ENCODE data around the gene PHKA1.
"Not testable (repeated sequence)": the region's sequence is repeated elsewhere in the genome, so short reads cannot be mapped to it uniquely, and the experiment has no call there.

PHKA1 gene

DNA sequence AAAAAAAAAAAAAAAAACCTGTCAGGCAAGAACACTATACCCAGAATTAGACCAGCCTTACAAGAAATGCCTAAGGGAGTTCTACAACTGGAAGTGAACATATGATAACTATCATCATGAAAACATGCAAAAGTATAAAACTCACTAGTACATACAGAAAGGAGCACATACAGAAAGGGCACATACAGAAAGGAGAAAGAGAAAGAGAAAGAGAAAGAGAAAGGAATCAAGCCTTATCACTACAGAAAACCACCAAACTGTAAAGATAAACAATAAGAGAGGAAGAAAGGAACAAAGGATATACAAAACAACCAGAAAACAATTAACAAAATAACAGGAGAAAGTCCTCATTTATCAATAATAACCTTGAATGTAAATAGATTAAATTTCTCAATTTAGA lies 50.4 kb downstream of the PHKA1 start:
- no peak for DNase-seq

DNA sequence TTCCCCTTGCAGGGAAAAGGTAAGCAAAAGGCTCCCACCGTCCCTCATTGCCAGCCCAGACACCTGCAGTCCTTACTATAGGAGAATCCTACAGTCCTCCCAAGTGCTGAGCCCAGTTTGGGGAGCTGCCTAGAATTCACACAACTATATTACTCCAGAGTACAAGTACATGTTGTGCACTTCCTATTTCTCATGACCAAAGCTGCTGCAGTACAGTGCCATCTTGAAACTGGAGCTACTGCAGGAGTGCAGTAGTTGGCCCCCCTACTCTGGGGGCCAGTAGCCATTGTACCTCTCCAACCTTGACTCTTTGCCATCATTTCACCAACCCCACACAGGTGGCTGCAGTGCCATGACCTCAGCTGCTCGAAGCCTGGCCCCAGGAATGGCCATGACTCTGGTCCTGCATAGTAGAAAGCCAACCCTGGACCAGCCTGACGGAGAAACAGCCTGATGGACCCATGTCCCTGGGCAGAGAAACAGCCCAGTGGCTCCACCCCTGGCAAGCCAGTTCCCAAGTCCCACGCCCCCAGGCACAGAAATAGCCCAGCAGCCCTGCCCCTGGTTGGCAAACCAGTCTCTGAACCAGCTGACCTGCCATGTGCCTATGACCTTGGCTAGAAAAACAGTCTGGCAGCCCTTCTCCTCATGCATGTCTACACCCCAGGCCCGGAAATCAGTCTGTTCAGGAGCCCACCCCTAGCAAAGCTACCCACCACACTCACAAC lies 51.9 kb downstream of the PHKA1 start:
- DNase-seq: no peak

DNA sequence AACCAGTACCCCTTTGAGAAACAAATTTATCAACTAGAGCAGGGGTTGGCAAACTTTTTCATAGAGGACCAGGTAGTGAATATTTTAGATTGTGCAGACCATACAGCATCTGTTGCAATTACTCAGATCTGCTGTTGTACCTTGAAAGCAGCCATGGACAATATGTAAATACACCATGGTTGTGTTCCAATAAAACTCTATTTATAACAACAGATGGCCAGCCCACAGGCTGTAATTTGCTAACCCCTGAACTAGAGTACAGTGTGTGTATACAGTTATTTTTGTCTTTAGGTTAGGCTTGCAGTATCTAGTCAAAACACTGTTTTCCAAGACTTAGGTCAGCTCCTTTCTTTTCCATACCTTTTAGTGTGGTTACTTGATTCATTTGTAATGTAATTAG lies 54.4 kb downstream of the PHKA1 start:
- DNase-seq: no peak

DNA sequence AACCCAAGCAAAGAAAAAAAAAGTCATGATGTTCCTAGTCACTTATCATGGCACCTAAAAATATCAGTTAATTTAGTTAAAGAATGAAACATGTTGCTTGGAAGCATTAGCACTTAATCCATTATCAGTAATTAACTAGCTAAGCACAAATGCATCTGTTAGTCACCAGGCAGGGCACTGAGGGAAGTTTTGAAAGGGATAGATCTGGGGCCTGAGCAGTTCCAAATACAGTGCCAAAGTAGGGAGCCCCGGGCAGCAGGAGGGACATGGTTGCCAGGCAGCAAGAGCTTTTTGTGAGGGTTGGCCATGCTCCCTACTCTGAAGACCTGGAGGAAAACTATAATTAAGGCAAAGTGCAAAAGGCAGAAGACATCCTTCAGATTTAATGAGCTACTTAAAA lies 62.0 kb downstream of the PHKA1 start:
- DNase-seq: no peak

DNA sequence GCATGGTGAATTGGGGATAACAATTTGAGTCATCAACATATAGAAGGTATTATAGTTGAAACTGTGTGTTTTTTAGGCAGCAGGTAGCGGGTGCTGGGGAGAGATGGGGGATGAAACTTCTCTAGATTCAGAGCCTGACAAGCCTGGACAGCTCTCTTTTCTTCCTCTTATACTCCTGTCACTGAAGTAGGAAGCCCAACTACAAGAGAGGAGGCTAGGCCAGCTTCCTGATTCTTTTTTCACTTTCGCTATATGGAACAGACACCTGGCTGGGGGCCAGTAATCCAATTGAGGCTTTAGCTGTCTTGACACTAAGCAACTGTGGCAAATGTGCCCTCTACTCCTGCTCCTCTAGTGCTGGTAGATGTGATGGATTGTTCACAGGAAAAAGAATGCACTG lies 69.2 kb downstream of the PHKA1 start:
- no peak for DNase-seq

DNA sequence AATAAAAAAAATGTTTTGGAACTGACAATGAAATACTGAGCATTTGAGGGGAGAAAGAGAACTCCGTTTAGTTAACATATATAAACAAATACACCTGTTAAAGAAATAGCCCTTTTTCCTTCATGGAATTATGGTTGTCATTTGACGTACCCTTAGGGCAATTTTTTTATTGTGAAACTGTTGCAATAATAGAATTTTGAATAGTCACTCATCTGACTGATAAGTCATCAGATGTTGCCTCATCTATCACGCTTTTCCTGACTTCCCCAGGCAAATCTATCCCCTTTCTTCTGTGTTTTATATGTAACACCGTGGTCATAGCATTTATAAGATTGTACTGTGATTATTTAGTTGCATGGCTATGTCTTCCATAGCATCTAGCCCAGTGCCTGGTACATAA lies 72.5 kb downstream of the PHKA1 start:
- no peak for DNase-seq

DNA sequence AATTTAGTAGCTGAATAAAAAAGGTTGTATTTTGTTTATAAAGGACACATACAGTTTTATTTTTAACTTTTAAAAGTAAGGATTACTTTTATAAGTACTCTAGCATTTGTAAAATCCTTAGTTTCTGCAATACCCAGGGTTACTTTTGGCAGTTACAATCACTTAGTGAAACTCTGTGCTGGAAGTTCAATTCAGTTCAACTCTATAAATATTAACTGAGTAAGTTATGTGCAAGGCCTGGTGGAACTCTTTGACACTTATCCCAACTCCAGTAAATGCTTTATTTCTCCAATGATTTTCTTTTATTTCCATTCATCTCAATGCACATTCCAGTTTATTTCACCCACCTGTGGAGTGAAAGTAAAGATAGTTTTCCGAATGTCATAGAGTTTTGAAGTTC lies 78.2 kb downstream of the PHKA1 start:
- DNase-seq: no peak

DNA sequence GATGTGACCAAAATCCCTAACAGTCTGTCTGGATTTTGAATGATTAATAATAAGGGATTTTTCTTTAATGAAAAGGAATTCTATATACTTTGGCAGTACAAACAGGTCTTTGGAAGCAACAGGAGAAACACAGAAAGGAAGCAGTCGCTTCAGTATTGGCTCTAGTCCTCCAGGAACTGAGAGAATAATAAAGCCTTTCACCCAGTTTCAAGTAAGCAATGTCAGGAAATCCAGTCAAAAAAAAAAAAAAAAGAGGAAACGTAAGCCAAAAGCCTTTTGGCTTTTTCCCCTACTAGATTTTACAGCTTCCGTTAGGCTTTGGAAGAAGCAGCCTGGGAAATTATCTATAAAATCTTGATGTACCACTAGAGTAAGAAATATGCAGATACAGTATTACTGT lies 79.8 kb downstream of the PHKA1 start:
- DNase-seq: no peak

DNA sequence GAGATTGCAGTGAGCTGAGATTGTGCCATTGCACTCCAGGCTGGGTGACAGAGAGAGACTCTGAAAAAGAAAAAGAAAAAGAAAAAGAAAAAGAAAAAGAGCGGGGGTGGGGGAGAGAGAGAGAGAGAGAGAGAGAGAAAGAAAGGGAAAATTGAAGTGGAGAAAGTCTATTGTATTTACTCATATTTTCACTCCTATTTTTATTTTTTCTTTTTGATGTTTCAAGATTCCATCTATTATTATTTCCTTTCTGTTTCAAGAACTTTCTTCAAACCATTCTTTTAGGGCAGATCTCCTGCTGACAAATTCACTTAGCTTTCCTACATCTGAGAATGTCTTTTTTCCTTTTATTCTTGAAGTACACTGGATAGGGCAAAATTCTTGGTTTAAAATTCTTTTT lies 83.9 kb downstream of the PHKA1 start:
- no peak for DNase-seq

DNA sequence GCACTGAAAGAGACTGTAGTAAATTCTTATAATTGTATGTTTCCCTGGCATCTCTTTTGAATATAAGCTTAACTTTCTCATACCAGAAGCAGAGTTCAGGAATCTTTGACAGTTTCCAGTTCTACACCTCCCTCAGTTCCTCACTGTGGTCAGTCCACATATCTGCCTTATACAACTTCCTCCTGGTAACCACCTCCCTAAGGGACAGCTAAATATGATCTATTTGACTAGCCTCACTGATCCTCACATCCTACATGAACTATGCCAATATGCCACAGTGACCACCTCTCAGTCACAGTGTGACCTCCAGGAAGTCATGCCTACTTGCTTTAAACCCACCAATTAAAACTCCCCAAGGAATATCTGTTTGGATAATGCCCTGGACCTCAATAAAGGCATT lies 89.9 kb downstream of the PHKA1 start:
- DNase-seq: no peak

DNA sequence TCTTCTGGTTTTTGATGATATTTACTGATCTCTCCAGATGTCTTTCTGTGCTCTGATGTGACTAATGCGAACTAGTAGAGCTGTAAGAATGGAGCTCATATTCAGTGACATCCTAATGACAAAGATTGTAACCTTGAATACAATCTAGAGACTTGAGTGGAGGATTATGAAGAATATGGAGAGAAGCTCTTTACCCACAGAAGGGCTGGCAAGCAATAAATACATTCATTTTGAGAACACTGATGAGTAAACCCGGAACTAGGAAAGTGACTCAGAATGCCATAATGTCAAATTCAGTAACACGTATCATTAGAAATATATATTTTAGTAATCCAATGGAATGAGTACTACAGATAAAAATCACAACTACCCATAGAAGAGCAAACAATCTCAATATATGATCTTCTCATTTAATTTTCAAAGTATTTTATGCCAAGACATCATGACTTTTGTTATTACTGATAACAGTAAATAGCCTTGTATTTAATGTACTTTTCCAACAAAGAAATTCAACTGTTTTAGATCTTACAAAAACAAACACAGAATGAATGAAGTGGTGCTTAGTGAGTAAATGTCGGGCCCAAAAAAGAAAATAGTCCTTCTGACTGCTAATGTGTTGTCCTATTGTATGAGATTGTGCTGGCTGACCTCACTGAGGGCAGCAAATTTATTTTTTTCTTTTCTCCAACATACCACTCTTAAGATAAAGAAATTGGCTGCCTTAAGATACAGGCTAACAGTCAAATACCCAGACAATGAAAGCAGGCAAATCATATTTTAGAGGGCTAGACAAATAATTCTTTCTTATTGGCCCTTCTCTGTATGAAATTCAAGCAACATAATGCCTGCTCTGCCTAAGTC lies 92.3 kb downstream of the PHKA1 start:
- no peak for DNase-seq

DNA sequence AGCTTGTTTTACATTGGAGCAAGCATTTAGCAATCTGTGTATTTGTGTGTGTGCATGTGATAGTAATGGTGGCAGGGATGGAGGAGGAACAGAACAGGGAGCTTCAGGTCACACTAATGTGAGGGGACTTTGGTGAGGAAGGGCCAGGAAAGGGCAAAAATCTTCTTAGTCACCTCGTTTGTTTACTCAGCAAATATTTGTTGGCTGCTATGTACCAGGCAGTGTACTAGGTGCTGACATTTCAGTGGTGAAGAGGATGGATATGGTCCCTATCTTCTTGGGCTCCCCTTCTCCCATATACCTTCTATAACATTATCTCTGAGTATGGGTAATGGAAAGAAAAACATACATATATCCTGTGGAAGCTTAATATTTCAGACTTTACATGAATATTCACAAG lies 92.9 kb downstream of the PHKA1 start:
- DNase-seq: no peak

DNA sequence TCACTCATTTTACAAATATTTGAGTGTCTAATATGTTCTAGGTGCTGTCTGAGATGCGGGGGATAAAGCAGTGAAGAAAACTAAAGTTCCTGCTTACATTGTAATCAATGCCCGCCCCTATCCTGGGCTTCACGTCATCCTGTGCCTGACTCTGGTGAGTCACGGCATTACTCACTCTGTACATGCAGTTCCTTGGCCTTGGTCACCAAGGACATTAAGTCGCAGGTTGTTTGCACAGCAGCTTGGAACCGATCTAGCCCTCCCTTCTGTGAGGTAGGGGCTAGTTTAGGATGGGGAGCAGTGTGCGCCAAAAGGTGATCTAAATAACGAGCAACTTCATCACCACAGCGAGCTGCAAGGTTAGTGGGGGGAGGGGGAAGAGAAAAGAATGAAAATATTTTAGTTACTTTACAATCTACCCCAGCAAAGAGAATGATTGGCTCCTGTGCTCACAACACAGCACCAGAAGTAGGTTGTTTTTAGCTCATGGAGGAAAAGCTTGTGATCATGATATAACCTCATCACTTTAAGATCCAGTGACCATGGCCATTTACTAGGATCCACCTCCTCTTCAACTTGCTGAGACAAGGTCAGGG lies 93.5 kb downstream of the PHKA1 start:
- no peak for DNase-seq

DNA sequence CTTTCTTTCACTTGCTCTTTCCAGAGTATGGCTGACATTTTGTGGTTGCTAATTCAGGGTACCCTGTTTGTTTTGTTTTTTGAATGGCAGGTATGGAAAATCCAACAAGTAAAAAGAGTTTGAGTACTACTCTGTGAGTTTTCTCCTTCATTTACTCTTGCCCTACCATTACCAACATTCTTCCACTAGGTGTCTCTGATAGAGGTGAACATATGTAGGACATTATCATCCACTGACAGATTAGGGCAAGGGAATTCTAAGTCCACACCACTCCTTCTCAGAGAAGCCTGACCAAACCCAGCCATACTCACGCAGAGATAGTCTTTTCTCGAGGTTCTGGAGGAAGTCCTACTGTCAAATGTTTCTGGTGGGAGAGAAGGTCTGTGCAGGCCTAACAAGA lies 104.8 kb downstream of the PHKA1 start:
- no peak for DNase-seq

DNA sequence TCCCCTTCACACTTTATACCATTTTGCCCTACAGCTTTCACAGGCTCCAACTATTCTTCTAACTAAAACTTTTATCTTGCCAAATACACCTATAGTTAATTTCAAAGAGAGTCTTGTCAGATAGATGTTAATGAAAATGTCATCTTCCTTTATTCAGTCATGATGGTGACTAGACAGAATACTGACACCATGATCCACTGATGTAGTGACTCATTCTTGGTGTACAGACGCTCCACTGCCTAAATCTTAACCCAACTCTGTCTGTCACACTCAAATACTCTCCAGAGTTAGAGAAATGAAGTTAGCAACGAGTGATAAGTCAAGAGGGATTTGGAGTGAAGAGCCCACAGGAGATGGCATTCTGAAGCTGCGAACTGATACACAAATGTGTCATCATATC lies 109.4 kb downstream of the PHKA1 start:
- no peak for DNase-seq

DNA sequence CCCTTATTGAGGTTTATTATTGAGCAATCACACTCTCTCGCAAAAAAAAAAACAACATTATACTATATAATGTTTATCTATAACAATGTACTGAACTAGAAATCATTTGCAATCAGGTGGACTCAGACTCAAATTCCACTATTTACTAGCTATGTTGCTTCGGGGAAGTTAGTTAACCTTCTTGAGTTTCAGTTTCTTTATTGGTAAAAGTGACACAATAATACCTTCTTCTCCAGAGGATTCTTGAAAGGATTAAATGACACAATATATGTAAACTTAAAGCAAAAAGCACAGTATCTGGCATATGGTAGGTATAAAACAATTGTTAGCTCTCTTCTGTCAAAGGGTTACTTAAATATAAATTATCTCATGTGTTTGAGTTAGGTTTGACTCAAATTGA lies 110.0 kb downstream of the PHKA1 start:
- DNase-seq: no peak

DNA sequence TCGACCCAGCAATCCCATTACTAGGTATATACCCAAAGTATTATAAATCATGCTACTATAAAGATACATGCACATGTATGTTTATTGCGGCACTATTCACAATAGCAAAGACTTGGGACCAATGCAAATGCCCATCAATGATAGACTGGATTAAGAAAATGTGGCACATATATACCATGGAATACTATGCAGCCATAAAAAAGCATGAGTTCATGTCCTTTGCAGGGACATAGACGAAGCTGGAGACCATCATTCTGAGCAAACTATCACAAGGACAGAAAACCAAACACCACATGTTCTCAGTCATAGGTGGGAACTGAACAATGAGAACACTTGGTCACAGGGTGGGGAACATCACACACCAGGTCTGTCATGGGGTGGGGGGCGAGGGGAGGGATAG lies 123.1 kb downstream of the PHKA1 start:
- DNase-seq: not testable (repeated sequence)

DNA sequence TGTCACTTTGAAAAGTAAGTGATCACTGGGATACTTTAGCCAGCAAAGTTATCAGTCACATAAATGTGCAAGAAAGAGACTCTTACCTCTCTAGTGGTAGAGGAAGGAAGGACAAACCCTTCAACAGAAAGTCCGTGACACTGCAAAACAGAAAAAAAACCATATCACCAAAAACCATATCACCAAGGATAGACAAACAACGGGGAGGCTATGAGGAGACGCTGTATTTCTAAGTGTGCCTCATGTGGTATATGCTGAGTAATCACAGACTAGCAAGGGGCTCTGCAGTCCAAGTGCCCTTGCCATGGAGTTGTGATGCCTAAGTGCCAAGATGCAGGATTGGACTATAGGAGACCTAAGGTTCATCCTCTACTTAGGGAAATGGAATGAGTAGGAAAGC lies 129.9 kb downstream of the PHKA1 start:
- no peak for DNase-seq

DNA sequence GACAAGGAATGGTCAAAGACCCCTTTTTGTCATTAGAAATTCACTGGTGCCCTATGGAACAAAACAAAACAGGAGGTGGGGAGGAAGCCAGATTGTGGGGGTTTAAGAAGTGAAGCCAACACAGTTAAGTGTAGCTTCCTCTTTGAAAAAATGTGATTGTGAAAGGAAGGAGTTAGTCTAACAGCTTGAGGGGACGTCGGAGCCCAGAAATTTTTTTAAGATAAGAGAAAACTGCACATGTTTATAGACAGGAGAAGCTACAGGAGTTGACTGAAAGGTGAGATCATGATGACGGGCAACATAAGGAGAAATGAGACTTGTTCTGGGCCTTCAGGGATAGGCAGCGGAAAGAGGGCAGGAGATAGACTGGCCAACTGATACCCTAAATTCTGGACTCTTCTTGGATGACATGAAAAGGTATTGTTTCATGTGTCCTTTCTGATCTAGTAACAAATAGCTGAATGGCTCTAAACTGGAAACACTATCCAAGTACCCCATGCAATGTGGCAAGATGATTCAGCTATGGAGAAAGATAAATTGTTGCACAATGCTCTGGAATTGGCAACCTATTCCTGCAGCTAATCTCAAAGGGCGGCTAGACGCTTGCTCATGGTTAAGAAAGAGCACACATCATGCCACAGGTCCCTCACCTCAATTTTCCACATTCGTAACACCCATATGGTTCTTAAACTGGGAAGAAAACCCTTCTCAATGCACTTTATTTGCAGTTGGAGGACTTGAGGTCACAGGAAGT lies 137.8 kb downstream of the PHKA1 start:
- DNase-seq: no peak

DNA sequence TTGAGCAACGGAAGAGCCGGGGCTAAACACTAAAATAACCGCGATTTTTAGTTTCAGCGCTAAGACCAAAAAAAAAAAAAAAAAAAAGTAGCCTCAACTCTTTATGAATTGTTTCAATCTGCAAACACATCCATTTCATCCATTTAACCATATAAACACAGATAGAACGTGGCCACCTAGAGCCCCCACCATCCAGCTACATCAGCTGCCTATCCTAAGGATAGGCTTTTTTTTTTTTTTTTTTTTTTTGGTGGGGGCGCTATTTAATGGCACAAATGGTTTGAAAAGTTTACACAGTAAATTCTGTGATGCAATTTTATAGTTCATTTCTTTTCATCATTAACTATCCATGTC lies 141.0 kb downstream of the PHKA1 start:
- DNase-seq: no peak

DNA sequence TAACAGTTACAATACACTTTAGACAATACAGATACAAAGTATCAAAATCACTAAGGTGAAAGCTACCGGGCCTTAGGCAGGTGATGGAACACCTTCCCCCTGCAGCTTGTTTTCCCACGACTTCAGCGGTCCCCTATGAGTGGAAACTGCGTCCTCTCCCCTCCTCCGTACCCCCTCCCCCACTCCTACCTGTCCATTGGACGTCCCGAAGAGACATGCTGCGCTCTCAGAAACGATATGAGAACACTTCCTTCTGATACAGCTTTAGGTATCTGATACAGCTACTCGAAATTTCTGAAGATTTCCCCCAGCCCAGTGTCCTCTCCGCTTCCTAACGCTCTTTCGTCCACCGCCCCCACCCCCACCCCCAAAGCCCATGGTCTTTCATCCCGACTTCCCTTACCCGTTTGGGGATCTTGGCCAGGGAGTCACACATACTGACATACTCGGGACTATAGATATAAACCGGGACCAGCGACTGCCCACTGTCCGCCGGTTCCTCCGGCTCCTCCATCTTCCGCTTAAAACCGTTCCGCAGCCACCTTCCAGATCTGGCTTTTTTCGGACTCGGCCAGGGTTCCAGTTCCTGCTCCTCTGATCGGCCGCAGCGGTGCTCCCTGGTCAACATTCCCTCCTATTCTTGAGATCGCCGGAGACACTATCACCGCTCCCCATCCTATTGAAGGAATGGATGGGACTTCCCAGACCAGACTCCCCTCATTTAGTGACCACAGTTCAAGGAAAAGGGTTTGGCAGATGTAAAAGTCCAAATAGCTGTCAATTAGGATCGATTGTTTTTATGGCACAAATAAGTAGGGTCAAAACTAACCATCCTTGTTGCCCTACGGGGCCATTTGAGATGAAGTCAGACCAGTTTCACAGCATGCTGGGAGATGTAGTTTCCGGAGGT lies 141.6 kb downstream of the PHKA1 start, which contains the start of gene HDAC8:
TSS of gene HDAC8 (minus strand) at position 596 of the 910 bp plus-strand sequence. CDS start at position 514, 82 bp downstream.
- peak; percentile 11 for DNase-seq

DNA sequence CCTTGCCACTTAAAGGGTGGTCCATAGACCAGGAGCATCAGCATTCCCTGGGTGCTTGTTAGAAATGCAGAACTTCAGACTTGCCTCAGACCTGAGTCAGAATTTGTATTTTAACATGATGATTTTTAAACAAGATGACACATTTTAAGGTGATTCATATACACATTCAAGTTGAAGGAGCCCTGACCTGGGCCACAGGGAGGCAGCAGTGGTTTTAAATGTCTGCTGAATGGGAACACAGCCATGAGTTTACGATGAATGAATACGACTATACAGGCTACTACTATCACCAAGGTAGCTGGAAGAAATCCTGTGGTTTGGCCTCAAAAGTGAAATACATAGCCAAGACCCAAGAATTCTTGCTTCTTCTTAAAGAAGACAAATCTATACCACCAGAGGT lies 144.3 kb downstream of the PHKA1 start:
- no peak for DNase-seq
